PC-3 (cell line): ENCODE measurements around the gene ANAPC2. TPM values are rescaled to one million over a fixed set of nuclear protein-coding genes. Genes with fewer than 3 reads are reported as not detected.

Source experiments
- ATAC-seq: fragments of 200-7000 bp; cut with Tn5 transposase; 2 replicates; pipeline ENCODE4 v1.9.1; 2020; ENCODE audit warnings: mild to moderate bottlenecking, moderate library complexity
- BruUV-seq: library from RNA; stranded (reverse); fragments of 400-500 nt; replicated peaks from 2 replicates; lab custom pipeline; 2021; lab: Mats Ljungman, UMichigan
- CTCF ChIA-PET: fragments of 300-600 bp; sonication (Branson Sonifier 250); formaldehyde crosslinking; loops from one replicate; lab custom pipeline; 2022; ENCODE audit warnings: antibody characterized with exemption; lab: Charles Lee
- POLR2A ChIA-PET: fragments of 300-600 bp; sonication (Branson Sonifier 250); formaldehyde crosslinking; loops from one replicate; lab custom pipeline; 2022; ENCODE audit warnings: antibody characterized with exemption; ENCODE audit not compliant: unreplicated experiment; lab: Charles Lee
- DNase-seq: peaks from one replicate; pipeline ENCODE4 v3.0.0-alpha.2; 2015
- H2AFZ ChIP-seq: fragments of 300-600 bp; sonication (generic); 2 replicates; pipeline ENCODE4 v1.6.0; 2016; ENCODE audit warnings: antibody characterized with exemption, low read length
- H3F3A ChIP-seq: fragments of 300-600 bp; sonication (generic); one replicate; pipeline ENCODE4 v1.6.0; 2017; ENCODE audit warnings: antibody characterized with exemption, low read length, control low read depth, mild to moderate bottlenecking; ENCODE audit not compliant: unreplicated experiment
- H3K27ac ChIP-seq: fragments of 300-600 bp; sonication (generic); 2 replicates; pipeline ENCODE4 v1.5.1; 2016; ENCODE audit warnings: mild to moderate bottlenecking, low read length
- H3K27me3 ChIP-seq: fragments of 300-600 bp; sonication (generic); 2 replicates; pipeline ENCODE4 v1.6.1; 2016; ENCODE audit warnings: low read length, mixed read lengths
- H3K36me3 ChIP-seq: fragments of 300-600 bp; sonication (generic); 2 replicates; pipeline ENCODE4 v1.6.1; 2016; ENCODE audit warnings: low read depth, mixed run types, low read length, mixed read lengths
- H3K4me1 ChIP-seq: fragments of 300-600 bp; sonication (generic); 2 replicates; pipeline ENCODE4 v1.5.1; 2016; ENCODE audit warnings: low read length; ENCODE audit not compliant: insufficient read depth
- H3K4me2 ChIP-seq: fragments of 300-600 bp; sonication (generic); 2 replicates; pipeline ENCODE4 v1.6.0; 2016; ENCODE audit warnings: low read length
- H3K4me3 ChIP-seq: fragments of 300-600 bp; sonication (generic); 2 replicates; pipeline ENCODE4 v1.5.1; 2016; ENCODE audit warnings: mild to moderate bottlenecking, low read length, mixed read lengths
- H3K79me2 ChIP-seq: fragments of 300-600 bp; sonication (generic); 2 replicates; pipeline ENCODE4 v1.6.1; 2017; ENCODE audit warnings: low read length, mixed read lengths
- H3K9ac ChIP-seq: fragments of 300-600 bp; sonication (generic); 2 replicates; pipeline ENCODE4 v1.6.0; 2016; ENCODE audit warnings: mild to moderate bottlenecking, low read length
- H3K9me2 ChIP-seq: fragments of 300-600 bp; sonication (generic); replicated peaks from 2 replicates; pipeline ENCODE4 v1.6.1; 2016; ENCODE audit warnings: mixed run types, low read length, mixed read lengths
- H3K9me3 ChIP-seq: fragments of 300-600 bp; sonication (generic); 2 replicates; pipeline ENCODE4 v1.6.1; 2016; ENCODE audit warnings: low read length, mixed read lengths
- H4K20me1 ChIP-seq: fragments of 300-600 bp; sonication (generic); 2 replicates; pipeline ENCODE4 v1.6.1; 2016; ENCODE audit warnings: low read length, mixed read lengths
- CTCF ChIP-seq: fragments of 300-600 bp; sonication (generic); conservative IDR thresholded peaks from 2 replicates; pipeline ENCODE4 v1.5.1; 2017; ENCODE audit warnings: antibody characterized with exemption, low read depth, mild to moderate bottlenecking, low read length
- EZH2 ChIP-seq: fragments of 300-600 bp; sonication (generic); IDR thresholded peaks from one replicate; pipeline ENCODE4 v1.6.1; 2017; ENCODE audit warnings: antibody characterized with exemption, mild to moderate bottlenecking, low read length; ENCODE audit not compliant: unreplicated experiment
- EZH2phosphoT487 ChIP-seq: fragments of 300-600 bp; sonication (generic); IDR thresholded peaks from 2 replicates; pipeline ENCODE4 v1.6.1; 2018; ENCODE audit warnings: mild to moderate bottlenecking, antibody characterized with exemption, low read length, borderline replicate concordance
- intact Hi-C: fragments of 100-400 bp; cut with micrococcal nuclease; formaldehyde crosslinking; loops from 2 replicates; pipeline ENCODE4 v1.9.0; 2023
- total RNA-seq: library from RNA; depleted of rRNA; stranded (reverse); fragments of >200 nt; gene quantifications from 2 replicates; pipeline ENCODE4 v1.2.3, GENCODE V29; 2014

Gene ANAPC2
- total RNA-seq, 1 experiment from 2014 or later: 21.6 TPM

- H3K4me1 ChIP-seq: peaks cover 43% of the 10 kb centered on the region
- no peaks in the 10 kb centered on the region for H3F3A ChIP-seq
- no peak for DNase-seq
- H3K27ac ChIP-seq: no peak overlapping the region
- no peak overlapping the region for H3K9ac ChIP-seq
- no peak overlapping the region for H2AFZ ChIP-seq
- H3K79me2 ChIP-seq: peaks cover 26% of the 10 kb centered on the region
- H3K4me2 ChIP-seq: no peak overlapping the region
- H3K9me3 ChIP-seq: no peaks in the 10 kb centered on the region
- BruUV-seq: no TSS peak
- no peaks in the 10 kb centered on the region for H3K36me3 ChIP-seq
- intact Hi-C loops: no loop called here
- no peak overlapping the region for H3K4me3 ChIP-seq
- H3K9me2 ChIP-seq: no peaks in the 10 kb centered on the region
- ChIA-PET POLR2A (no interaction called here), CTCF (no interaction called here)
- no peak for TF ChIP-seq EZH2
- no peak for TF ChIP-seq CTCF
- no peak for TF ChIP-seq EZH2phosphoT487
- peaks cover 17% of the 10 kb centered on the region for H4K20me1 ChIP-seq
- H3K27me3 ChIP-seq: no peaks in the 10 kb centered on the region
- ATAC-seq: no peak
Measured at GRCh38 chr9:137193771-137194170, 5.4 kb upstream of the ANAPC2 start.

GRCh38 chr9:137192859-137193258 is 4.5 kb upstream of the ANAPC2 start:
- DNase-seq (no peak), ATAC-seq (no peak)
- H3F3A ChIP-seq: no peaks in the 10 kb centered on the region
- CTCF ChIA-PET: no interaction called here
- no peaks in the 10 kb centered on the region for H3K27me3 ChIP-seq
- POLR2A ChIA-PET: no interaction called here
- H3K9ac ChIP-seq: no peak overlapping the region
- H3K4me1 ChIP-seq: peaks cover 34% of the 10 kb centered on the region
- no peak for TF ChIP-seq CTCF
- TF ChIP-seq EZH2: no peak
- no peak for TF ChIP-seq EZH2phosphoT487
- no peak overlapping the region for H3K4me3 ChIP-seq
- H3K9me2 ChIP-seq: no peaks in the 10 kb centered on the region
- intact Hi-C loops: no loop called here
- no peaks in the 10 kb centered on the region for H3K9me3 ChIP-seq
- no peak overlapping the region for H3K27ac ChIP-seq
- BruUV-seq: no TSS peak
- H3K36me3 ChIP-seq: no peaks in the 10 kb centered on the region
- H3K4me2 ChIP-seq: no peak overlapping the region
- peaks cover 11% of the 10 kb centered on the region for H4K20me1 ChIP-seq
- H2AFZ ChIP-seq: no peak overlapping the region
- peaks cover 29% of the 10 kb centered on the region for H3K79me2 ChIP-seq

GRCh38 chr9:137192448-137192780 is 4.1 kb upstream of the ANAPC2 start:
- TF ChIP-seq EZH2phosphoT487 (no peak), CTCF (no peak), EZH2 (no peak)
- no peak overlapping the region for H3K9ac ChIP-seq
- H3K79me2 ChIP-seq: peaks cover 29% of the 10 kb centered on the region
- no peaks in the 10 kb centered on the region for H3K36me3 ChIP-seq
- ATAC-seq: no peak
- DNase-seq: no peak
- H3K9me2 ChIP-seq: no peaks in the 10 kb centered on the region
- H3K9me3 ChIP-seq: no peaks in the 10 kb centered on the region
- no peaks in the 10 kb centered on the region for H3F3A ChIP-seq
- POLR2A ChIA-PET: no interaction called here
- peaks cover 11% of the 10 kb centered on the region for H4K20me1 ChIP-seq
- H2AFZ ChIP-seq: no peak overlapping the region
- no peak overlapping the region for H3K4me2 ChIP-seq
- H3K27me3 ChIP-seq: no peaks in the 10 kb centered on the region
- intact Hi-C loops: no loop called here
- H3K27ac ChIP-seq: no peak overlapping the region
- peaks cover 31% of the 10 kb centered on the region for H3K4me1 ChIP-seq
- CTCF ChIA-PET: no interaction called here
- BruUV-seq: no TSS peak
- H3K4me3 ChIP-seq: no peak overlapping the region
